ENCODE results near the gene AOAH.

AOAH gene

DNA sequence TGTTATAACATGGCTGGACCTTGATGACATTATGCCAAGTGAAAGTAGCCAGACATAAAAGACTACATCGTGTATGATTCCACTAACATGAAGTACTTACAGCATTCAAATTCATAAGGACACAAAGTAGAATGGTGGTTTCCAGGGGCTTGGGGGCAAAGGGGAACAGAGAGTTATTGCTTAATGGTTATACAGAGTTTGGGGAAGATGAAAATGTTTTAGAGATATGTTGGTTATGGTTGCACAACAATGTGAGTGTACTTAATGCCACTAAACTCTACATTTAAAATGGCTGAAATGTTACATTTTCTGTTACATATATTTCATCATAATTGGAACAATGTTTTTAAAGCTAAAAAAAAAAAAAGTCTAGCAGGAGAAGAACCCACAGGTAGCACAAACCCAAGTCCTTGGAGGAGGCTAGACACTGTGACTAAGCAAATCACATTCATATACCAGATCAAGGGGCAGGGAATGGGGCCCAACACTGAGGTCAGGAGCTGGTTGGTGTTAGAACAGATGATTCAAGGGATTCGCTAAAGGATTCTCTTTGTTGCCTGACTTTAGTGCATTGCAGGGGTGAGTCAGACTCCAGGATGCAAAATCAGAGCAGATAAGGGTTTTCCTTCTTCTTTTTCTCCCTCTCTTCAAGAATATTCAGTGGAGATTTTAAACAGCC, 25.1 kb upstream of the AOAH start:
- Histone ChIP-seq H3K36me3 (replicated peaks; ENCODE audit: insufficient read depth, low read length) (no peaks in the 10 kb centered on the region), H3K4me3 (ENCODE audit: low read length) (no peak overlapping the region), H3K79me2 (ENCODE audit: low read length) (no peaks in the 10 kb centered on the region), H3F3A (ENCODE audit: insufficient read depth, low read length) (0 out of 2 replicates have a peak, but pooled peaks cover 4% of the 10 kb centered on the region), H3K4me1 (ENCODE audit: low read length) (peaks cover 13% of the 10 kb centered on the region), H3K27me3 (replicated peaks; ENCODE audit: insufficient read depth, low read length) (peaks cover 36% of the 10 kb centered on the region), H3K9me2 (replicated peaks; ENCODE audit: insufficient read depth, low read length) (no peaks in the 10 kb centered on the region), H2AFZ (ENCODE audit: low read length) (no peak overlapping the region), H3K9me3 (replicated peaks; ENCODE audit: insufficient read depth, low read length) (no peaks in the 10 kb centered on the region), H3K27ac (ENCODE audit: low read length) (no peak overlapping the region), H4K20me1 (ENCODE audit: insufficient read depth, low read length) (no peaks in the 10 kb centered on the region), H3K4me2 (ENCODE audit: low read depth, low read length) (no peak overlapping the region), H3K9ac (ENCODE audit: low read length) (no peak overlapping the region)
- no peak for DNase-seq
- TF ChIP-seq EZH2 (optimal IDR thresholded peaks at IDR 0.05; ENCODE audit: low read depth, low read length) (no peak), EZH2phosphoT487 (IDR thresholded peaks at IDR 0.05; ENCODE audit: low read length) (no peak)
- TF ChIP-seq, protein P1, sequence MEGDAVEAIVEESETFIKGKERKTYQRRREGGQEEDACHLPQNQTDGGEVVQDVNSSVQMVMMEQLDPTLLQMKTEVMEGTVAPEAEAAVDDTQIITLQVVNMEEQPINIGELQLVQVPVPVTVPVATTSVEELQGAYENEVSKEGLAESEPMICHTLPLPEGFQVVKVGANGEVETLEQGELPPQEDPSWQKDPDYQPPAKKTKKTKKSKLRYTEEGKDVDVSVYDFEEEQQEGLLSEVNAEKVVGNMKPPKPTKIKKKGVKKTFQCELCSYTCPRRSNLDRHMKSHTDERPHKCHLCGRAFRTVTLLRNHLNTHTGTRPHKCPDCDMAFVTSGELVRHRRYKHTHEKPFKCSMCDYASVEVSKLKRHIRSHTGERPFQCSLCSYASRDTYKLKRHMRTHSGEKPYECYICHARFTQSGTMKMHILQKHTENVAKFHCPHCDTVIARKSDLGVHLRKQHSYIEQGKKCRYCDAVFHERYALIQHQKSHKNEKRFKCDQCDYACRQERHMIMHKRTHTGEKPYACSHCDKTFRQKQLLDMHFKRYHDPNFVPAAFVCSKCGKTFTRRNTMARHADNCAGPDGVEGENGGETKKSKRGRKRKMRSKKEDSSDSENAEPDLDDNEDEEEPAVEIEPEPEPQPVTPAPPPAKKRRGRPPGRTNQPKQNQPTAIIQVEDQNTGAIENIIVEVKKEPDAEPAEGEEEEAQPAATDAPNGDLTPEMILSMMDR (IDR thresholded peaks at IDR 0.05; ENCODE audit: low read length) = no peak

DNA sequence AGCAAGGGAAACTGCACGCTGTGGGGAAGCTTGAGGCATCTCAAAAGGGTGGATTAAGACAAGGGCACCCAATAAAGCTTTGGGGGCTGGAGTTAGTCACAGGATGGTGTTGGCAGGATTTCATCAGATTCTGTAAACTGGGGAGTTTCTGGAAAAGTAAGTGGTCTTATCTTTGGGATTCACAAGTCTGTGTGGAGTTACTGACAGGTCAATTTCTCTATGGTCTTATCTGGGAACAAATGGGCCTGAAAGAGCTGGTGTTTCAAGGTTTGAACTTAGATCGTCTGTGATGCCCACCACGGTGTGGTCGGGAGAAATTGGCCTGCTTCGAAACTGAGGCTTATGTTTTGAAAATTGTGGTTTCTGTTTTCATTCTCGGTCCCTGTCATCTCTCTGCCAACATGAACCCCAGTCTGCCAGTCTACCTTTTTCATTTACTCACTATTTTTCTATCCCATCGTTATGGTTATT, 23.8 kb upstream of the AOAH start:
- peak; percentile 64 for DNase-seq
- H3K4me3 ChIP-seq (ENCODE audit: low read length) = no peak overlapping the region
- no peak overlapping the region for H2AFZ ChIP-seq (ENCODE audit: low read length)

DNA sequence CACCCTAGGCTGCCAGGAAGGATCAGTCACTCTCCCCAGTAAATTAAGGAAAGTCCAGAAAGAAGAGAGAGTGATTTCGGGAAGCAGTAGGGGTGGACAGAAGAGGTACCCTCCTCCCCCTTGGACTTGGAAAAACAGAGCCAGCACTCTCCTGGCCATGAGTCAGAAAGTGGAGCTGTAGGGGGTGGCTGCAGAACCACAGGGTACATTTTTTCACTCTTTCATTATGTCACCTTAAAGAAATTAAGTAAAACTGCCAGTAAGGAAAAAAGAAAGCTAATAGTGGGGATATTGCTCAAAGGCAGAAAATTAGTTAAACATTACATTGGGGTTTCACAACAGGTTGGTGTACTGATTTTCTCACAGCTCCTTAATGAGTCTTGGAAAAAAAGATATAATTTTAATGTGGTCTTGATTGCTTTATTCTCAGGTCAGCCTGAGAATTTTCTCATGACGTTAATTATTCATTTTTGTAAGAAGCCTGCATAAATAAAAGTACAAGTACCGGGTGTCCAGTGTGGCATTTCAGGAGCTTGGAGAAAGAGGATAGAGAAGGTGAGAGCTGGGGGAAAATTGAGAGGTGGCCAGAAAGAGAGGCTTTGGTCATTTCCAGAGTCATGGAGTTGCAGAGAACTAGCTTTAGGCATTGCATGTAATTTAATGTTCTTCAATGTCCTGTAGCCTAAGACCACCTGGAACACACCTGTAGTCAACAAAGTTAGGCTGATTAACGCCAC, 23.2 kb upstream of the AOAH start:
- Histone ChIP-seq H3K9me3 (replicated peaks; ENCODE audit: insufficient read depth, low read length) (no peaks in the 10 kb centered on the region), H3F3A (ENCODE audit: insufficient read depth, low read length) (0 out of 2 replicates have a peak, but pooled peaks cover 4% of the 10 kb centered on the region), H3K4me1 (ENCODE audit: low read length) (peaks cover 13% of the 10 kb centered on the region), H3K36me3 (replicated peaks; ENCODE audit: insufficient read depth, low read length) (no peaks in the 10 kb centered on the region), H4K20me1 (ENCODE audit: insufficient read depth, low read length) (no peaks in the 10 kb centered on the region), H3K79me2 (ENCODE audit: low read length) (no peaks in the 10 kb centered on the region), H3K27me3 (replicated peaks; ENCODE audit: insufficient read depth, low read length) (peaks cover 36% of the 10 kb centered on the region), H3K27ac (ENCODE audit: low read length) (no peak overlapping the region), H2AFZ (ENCODE audit: low read length) (no peak overlapping the region), H3K9ac (ENCODE audit: low read length) (no peak overlapping the region), H3K9me2 (replicated peaks; ENCODE audit: insufficient read depth, low read length) (no peaks in the 10 kb centered on the region), H3K4me2 (ENCODE audit: low read depth, low read length) (peak overlapping the region; percentile 32), H3K4me3 (ENCODE audit: low read length) (no peak overlapping the region)
- TF ChIP-seq EZH2phosphoT487 (IDR thresholded peaks at IDR 0.05; ENCODE audit: low read length) = no peak
- no peak for TF ChIP-seq EZH2 (optimal IDR thresholded peaks at IDR 0.05; ENCODE audit: low read depth, low read length)
- TF ChIP-seq, protein P1 (IDR thresholded peaks at IDR 0.05; ENCODE audit: low read length) = no peak
- DNase-seq = no peak

More for the DNA sequence above, 23.8 kb upstream of the AOAH start:
- TF ChIP-seq, protein P1 (IDR thresholded peaks at IDR 0.05; ENCODE audit: low read length) = no peak
- TF ChIP-seq EZH2 (optimal IDR thresholded peaks at IDR 0.05; ENCODE audit: low read depth, low read length) = no peak
- no peak for TF ChIP-seq EZH2phosphoT487 (IDR thresholded peaks at IDR 0.05; ENCODE audit: low read length)
- Histone ChIP-seq H3F3A (ENCODE audit: insufficient read depth, low read length) (0 out of 2 replicates have a peak, but pooled peaks cover 4% of the 10 kb centered on the region), H3K27me3 (replicated peaks; ENCODE audit: insufficient read depth, low read length) (peaks cover 36% of the 10 kb centered on the region), H3K9ac (ENCODE audit: low read length) (no peak overlapping the region), H3K4me2 (ENCODE audit: low read depth, low read length) (peak overlapping the region; percentile 32), H3K27ac (ENCODE audit: low read length) (no peak overlapping the region), H3K4me1 (ENCODE audit: low read length) (peaks cover 13% of the 10 kb centered on the region), H3K79me2 (ENCODE audit: low read length) (no peaks in the 10 kb centered on the region), H4K20me1 (ENCODE audit: insufficient read depth, low read length) (no peaks in the 10 kb centered on the region), H3K9me3 (replicated peaks; ENCODE audit: insufficient read depth, low read length) (no peaks in the 10 kb centered on the region), H3K9me2 (replicated peaks; ENCODE audit: insufficient read depth, low read length) (no peaks in the 10 kb centered on the region), H3K36me3 (replicated peaks; ENCODE audit: insufficient read depth, low read length) (no peaks in the 10 kb centered on the region)
